ENCODE data around the gene VPS13C. TPM values are rescaled to one million over a fixed set of nuclear protein-coding genes. Genes with fewer than 3 reads are reported as not detected.

VPS13C gene
- total RNA-seq, 2 donors from 2014 or later, result 28.7 to 47.2 TPM

DNA sequence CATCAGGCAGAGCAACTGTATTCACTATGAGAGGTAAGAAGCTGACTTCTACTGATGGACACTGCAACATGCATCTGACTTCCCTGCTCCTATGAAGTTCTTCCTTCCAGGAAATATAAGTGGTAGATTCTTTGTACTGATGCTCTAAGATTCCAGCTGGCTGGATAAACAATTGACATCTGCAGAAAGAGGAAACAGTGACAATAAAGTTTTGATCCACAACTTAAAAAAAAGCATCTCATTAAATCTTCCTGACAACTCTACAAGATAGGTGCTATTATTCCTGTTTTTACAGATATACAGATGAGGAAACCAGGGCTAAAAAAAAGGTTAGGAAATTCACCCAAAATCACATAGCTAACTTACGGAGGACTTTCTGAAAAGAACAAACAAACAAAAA is 142.8 kb downstream of the VPS13C start:
- no peaks in the 10 kb centered on the region for H3K9me3 ChIP-seq (ENCODE audit: control insufficient read depth, low read length)
- 93% methylated on average over 1 of the region's 1 CpG; no CpG with 5 or more reads in 1 of the 2 experiments for WGBS, 2 experiments (ENCODE audit: insufficient coverage in 1 of 2, insufficient read length in 1 of 2)
- no peaks in the 10 kb centered on the region for H3K9me3 Mint-ChIP-seq
- no peak overlapping the region for H3K4me3 Mint-ChIP-seq
- H3K4me1 Mint-ChIP-seq, result no peaks in the 10 kb centered on the region
- H3K36me3 Mint-ChIP-seq (ENCODE audit: low read depth), result peaks cover 31% of the 10 kb centered on the region
- no peak overlapping the region for H3K27ac ChIP-seq (ENCODE audit: low read depth, low read length)
- no peaks in the 10 kb centered on the region for H3K27me3 ChIP-seq (ENCODE audit: control insufficient read depth, insufficient read depth, low read length, poor library complexity, severe bottlenecking)
- TF ChIP-seq CTCF (conservative IDR thresholded peaks at IDR 0.05), result no peak
- no peak for DNase-seq
- H3K9ac ChIP-seq (ENCODE audit: extremely low read depth, low read length, poor library complexity, severe bottlenecking), result no peak overlapping the region
- no peak overlapping the region for H3K4me3 ChIP-seq (ENCODE audit: low read length)
- no peaks in the 10 kb centered on the region for H3K4me1 ChIP-seq (ENCODE audit: control insufficient read depth, insufficient read depth, low read length)
- H3K36me3 ChIP-seq (ENCODE audit: control insufficient read depth, insufficient read depth, low read length), result peaks cover 40% of the 10 kb centered on the region
- no peaks in the 10 kb centered on the region for H3K27me3 Mint-ChIP-seq (ENCODE audit: insufficient read depth)
- no peak overlapping the region for H3K27ac Mint-ChIP-seq

DNA sequence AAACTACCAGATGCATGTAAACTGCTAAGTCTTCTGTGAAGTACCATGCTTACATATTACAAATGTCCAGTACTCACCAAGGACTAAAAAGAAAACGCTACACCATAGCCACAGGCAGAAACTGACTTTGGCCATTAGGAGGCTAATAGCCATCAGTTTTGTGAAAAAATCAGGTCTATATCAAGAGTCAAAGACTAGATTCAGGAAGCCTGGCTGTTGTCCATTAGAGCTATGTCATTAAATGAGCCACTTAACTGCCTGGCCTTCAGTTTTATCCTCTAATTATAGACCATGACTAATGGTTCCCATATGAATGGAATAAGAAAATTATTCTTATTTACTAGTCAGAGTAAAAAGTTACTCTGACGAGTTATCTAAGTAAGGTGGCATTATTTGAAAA is 144.1 kb downstream of the VPS13C start:
- no peaks in the 10 kb centered on the region for H3K27me3 ChIP-seq (ENCODE audit: control insufficient read depth, insufficient read depth, low read length, poor library complexity, severe bottlenecking)

DNA sequence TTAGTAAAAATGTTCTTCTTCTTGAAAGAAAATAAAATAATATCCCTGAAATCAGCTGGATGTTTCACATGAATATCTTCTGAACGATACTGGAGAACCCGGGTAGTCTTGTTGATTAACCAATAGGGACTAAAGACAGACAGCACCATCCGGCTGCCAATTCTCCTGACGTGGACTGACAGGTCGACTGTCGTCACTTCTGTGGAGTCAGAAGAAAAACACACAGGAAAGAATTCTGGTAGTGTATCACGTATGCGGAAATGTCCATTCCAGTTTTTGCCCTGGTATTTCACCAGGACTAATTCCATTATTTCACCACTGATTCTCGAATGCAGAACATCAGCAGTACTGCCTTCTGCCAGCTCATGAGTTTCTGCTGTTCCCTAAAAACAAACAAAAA is 144.6 kb downstream of the VPS13C start:
- 90 to 93% methylated on average over 9 of the region's 9 CpGs for WGBS, 2 experiments (ENCODE audit: insufficient coverage in 1 of 2, insufficient read length in 1 of 2)
- Histone ChIP-seq H3K27ac (ENCODE audit: low read depth, low read length) (no peak overlapping the region), H3K36me3 (ENCODE audit: control insufficient read depth, insufficient read depth, low read length) (peaks cover 31% of the 10 kb centered on the region), H3K4me1 (ENCODE audit: control insufficient read depth, insufficient read depth, low read length) (no peaks in the 10 kb centered on the region), H3K4me3 (ENCODE audit: low read length) (no peak overlapping the region), H3K27me3 (ENCODE audit: control insufficient read depth, insufficient read depth, low read length, poor library complexity, severe bottlenecking) (no peaks in the 10 kb centered on the region), H3K9me3 (ENCODE audit: control insufficient read depth, low read length) (no peaks in the 10 kb centered on the region), H3K9ac (ENCODE audit: extremely low read depth, low read length, poor library complexity, severe bottlenecking) (no peak overlapping the region)
- Mint-ChIP-seq H3K27me3 (ENCODE audit: insufficient read depth) (no peaks in the 10 kb centered on the region), H3K9me3 (no peaks in the 10 kb centered on the region), H3K4me3 (no peak overlapping the region), H3K36me3 (ENCODE audit: low read depth) (peaks cover 29% of the 10 kb centered on the region), H3K27ac (no peak overlapping the region), H3K4me1 (no peaks in the 10 kb centered on the region)
- TF ChIP-seq CTCF (conservative IDR thresholded peaks at IDR 0.05), result no peak
- no peak for DNase-seq

More for the DNA sequence above, 144.1 kb downstream of the VPS13C start:
- no peak overlapping the region for H3K4me3 ChIP-seq (ENCODE audit: low read length)
- no peak for DNase-seq
- Mint-ChIP-seq H3K27ac (no peak overlapping the region), H3K9me3 (no peaks in the 10 kb centered on the region), H3K27me3 (ENCODE audit: insufficient read depth) (no peaks in the 10 kb centered on the region), H3K36me3 (ENCODE audit: low read depth) (peaks cover 29% of the 10 kb centered on the region), H3K4me3 (no peak overlapping the region), H3K4me1 (no peaks in the 10 kb centered on the region)
- peaks cover 31% of the 10 kb centered on the region for H3K36me3 ChIP-seq (ENCODE audit: control insufficient read depth, insufficient read depth, low read length)
- no peak overlapping the region for H3K9ac ChIP-seq (ENCODE audit: extremely low read depth, low read length, poor library complexity, severe bottlenecking)
- H3K27ac ChIP-seq (ENCODE audit: low read depth, low read length), result no peak overlapping the region
- no peaks in the 10 kb centered on the region for H3K9me3 ChIP-seq (ENCODE audit: control insufficient read depth, low read length)
- no peaks in the 10 kb centered on the region for H3K4me1 ChIP-seq (ENCODE audit: control insufficient read depth, insufficient read depth, low read length)
- 80 to 97% methylated on average over 1 of the region's 2 CpGs for WGBS, 2 experiments (ENCODE audit: insufficient coverage in 1 of 2, insufficient read length in 1 of 2)
- TF ChIP-seq CTCF (conservative IDR thresholded peaks at IDR 0.05), result no peak
